Neuronal stem cell (in vitro differentiated cells): ENCODE data around the gene HDAC4.
A peak's percentile ranks its signal among the peaks of the same experiment; 100 is the strongest.

Experiments
- DNase-seq: peaks from one replicate; pipeline ENCODE4 v3.0.0-alpha.2; 2013; ENCODE audit warnings: low spot score
- H2AFZ ChIP-seq: one replicate; pipeline ENCODE4 v1.6.1; 2013; ENCODE audit warnings: mild to moderate bottlenecking, low read length, inconsistent platforms
- H2AK5ac ChIP-seq: 2 replicates; pipeline ENCODE4 v1.6.1; 2013; ENCODE audit warnings: low read depth, mild to moderate bottlenecking, inconsistent platforms, low read length, moderate library complexity, mixed read lengths
- H2BK120ac ChIP-seq: 2 replicates; pipeline ENCODE4 v1.6.1; 2013; ENCODE audit warnings: low read depth, mild to moderate bottlenecking, inconsistent platforms, low read length, moderate library complexity, mixed read lengths
- H2BK12ac ChIP-seq: one replicate; pipeline ENCODE4 v1.6.1; 2013; ENCODE audit warnings: low read length, inconsistent platforms
- H2BK15ac ChIP-seq: 2 replicates; pipeline ENCODE4 v1.6.1; 2013; ENCODE audit warnings: mild to moderate bottlenecking, low read length, inconsistent platforms, mixed read lengths
- H2BK5ac ChIP-seq: one replicate; pipeline ENCODE4 v1.6.1; 2013; ENCODE audit warnings: inconsistent platforms, mild to moderate bottlenecking, low read length, moderate library complexity
- H3K14ac ChIP-seq: one replicate; pipeline ENCODE4 v1.6.1; 2013; ENCODE audit warnings: low read length, inconsistent platforms
- H3K18ac ChIP-seq: 2 replicates; pipeline ENCODE4 v1.6.1; 2013; ENCODE audit warnings: low read length, inconsistent platforms
- H3K23ac ChIP-seq: 2 replicates; pipeline ENCODE4 v1.6.1; 2013; ENCODE audit warnings: low read depth, mild to moderate bottlenecking, mixed read lengths, low read length, inconsistent platforms; ENCODE audit not compliant: poor library complexity
- H3K27ac ChIP-seq: replicated peaks from 3 replicates; pipeline ENCODE4 v1.5.1; 2013; ENCODE audit warnings: low read length, inconsistent platforms
- H3K27me3 ChIP-seq, 3 experiments: 2 replicates each; pipeline ENCODE4 v1.6.1; 2013; ENCODE audit warnings: low read length in 3 of 3, mild to moderate bottlenecking in 2 of 3, inconsistent platforms in 1 of 3, low read depth in 1 of 3, mixed read lengths in 1 of 3, moderate library complexity in 1 of 3; ENCODE audit not compliant: control insufficient read depth in 3 of 3, insufficient read depth in 3 of 3
- H3K36me3 ChIP-seq, 2 donors: replicated peaks in 1 of 2; 2 replicates each; pipeline ENCODE4 v1.6.1; 2013; ENCODE audit warnings: low read length in 2 of 2; ENCODE audit not compliant: control insufficient read depth in 2 of 2, insufficient read depth in 2 of 2
- H3K4ac ChIP-seq: 2 replicates; pipeline ENCODE4 v1.6.1; 2013; ENCODE audit warnings: inconsistent platforms, mild to moderate bottlenecking, low read length, moderate library complexity
- H3K4me1 ChIP-seq, 2 donors: 1 replicate in 1 of 2; 2 replicates in 1 of 2; pipeline ENCODE4 v1.6.1; 2013; ENCODE audit warnings: low read length in 2 of 2, low read depth in 1 of 2; ENCODE audit not compliant: control insufficient read depth in 2 of 2, insufficient read depth in 1 of 2
- H3K4me2 ChIP-seq: one replicate; pipeline ENCODE4 v1.6.1; 2013; ENCODE audit warnings: mild to moderate bottlenecking, low read length, inconsistent platforms; ENCODE audit not compliant: insufficient read depth, poor library complexity, severe bottlenecking
- H3K4me3 ChIP-seq, 2 donors: 2 replicates each; pipeline ENCODE4 v1.5.1; 2013; ENCODE audit warnings: low read length in 2 of 2, mild to moderate bottlenecking in 2 of 2, inconsistent platforms in 1 of 2, moderate library complexity in 1 of 2
- H3K79me1 ChIP-seq: one replicate; pipeline ENCODE4 v1.6.1; 2013; ENCODE audit warnings: low read depth, mild to moderate bottlenecking, inconsistent platforms, low read length, moderate library complexity
- H3K9ac ChIP-seq: one replicate; pipeline ENCODE4 v1.6.1; 2013; ENCODE audit warnings: mild to moderate bottlenecking, low read depth, low read length, inconsistent platforms; ENCODE audit not compliant: poor library complexity
- H3K9me3 ChIP-seq, 2 donors: replicated peaks in 1 of 2; 2 replicates each; pipeline versions ENCODE3 to v1.6.1; 2013; ENCODE audit warnings: low read length in 2 of 2, mild to moderate bottlenecking in 2 of 2, inconsistent platforms in 1 of 2, low read depth in 1 of 2, mixed read lengths in 1 of 2, moderate library complexity in 1 of 2; ENCODE audit not compliant: control insufficient read depth in 2 of 2, insufficient read depth in 1 of 2
- H4K8ac ChIP-seq: one replicate; pipeline ENCODE4 v1.6.1; 2013; ENCODE audit warnings: low read depth, mild to moderate bottlenecking, inconsistent platforms, low read length, moderate library complexity
- H4K91ac ChIP-seq: one replicate; pipeline ENCODE4 v1.6.1; 2013; ENCODE audit warnings: low read length, low read depth, mild to moderate bottlenecking, inconsistent platforms; ENCODE audit not compliant: poor library complexity
- WGBS, 2 donors: extraction: QIAGEN DNeasy Blood & Tissue Kit; methylation state at CpG; one replicate each; pipeline ENCODE4 v1.1.7; 2013; ENCODE audit warnings: missing lambda C conversion rate in 2 of 2, mixed read lengths in 1 of 2; ENCODE audit not compliant: insufficient read length in 2 of 2, insufficient replicate concordance in 1 of 2; ENCODE audit errors: extremely low coverage in 2 of 2; 5-methylcytosine and 5-hydroxymethylcytosine counted together

Gene HDAC4

DNA sequence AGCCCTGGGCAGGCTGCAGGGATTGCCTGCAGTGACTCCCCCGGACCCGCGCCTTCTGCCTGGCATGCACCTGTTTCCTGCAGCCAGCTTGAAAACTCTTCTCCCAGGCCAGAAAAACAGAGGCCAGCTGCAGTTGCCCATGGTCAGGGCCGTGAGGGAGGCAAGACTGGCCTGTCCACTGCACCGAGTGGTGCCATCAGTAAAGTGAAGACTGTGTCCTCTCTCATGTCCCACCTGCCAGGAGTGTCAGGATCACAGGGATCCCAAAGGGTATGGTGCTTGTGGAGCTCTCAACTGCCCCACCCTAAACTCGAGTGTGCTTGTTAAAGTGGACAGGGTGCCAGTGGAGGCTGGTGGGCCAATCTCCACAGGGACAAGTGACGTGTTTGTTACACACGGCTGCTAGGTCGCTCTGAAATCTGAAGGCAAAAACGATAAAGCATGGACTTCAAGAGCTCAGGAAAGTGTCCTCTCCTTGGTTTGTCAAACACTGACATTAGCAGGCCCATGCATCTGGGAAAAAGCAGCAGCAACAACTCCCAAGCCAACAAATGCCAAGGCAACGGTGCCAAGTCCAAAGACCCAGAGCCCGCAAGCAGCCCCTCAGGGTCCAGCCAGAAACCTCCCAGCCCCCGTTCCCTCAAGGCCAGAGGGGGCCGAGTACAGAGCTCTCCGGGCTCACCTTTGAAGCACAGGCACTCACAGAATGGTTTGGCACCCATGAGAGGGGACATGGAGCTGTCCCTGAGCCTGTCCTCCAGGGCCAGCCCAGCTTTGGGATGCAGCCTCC lies 213.2 kb downstream of the HDAC4 start:
- H3K23ac ChIP-seq: peak overlapping the region; percentile 82

DNA sequence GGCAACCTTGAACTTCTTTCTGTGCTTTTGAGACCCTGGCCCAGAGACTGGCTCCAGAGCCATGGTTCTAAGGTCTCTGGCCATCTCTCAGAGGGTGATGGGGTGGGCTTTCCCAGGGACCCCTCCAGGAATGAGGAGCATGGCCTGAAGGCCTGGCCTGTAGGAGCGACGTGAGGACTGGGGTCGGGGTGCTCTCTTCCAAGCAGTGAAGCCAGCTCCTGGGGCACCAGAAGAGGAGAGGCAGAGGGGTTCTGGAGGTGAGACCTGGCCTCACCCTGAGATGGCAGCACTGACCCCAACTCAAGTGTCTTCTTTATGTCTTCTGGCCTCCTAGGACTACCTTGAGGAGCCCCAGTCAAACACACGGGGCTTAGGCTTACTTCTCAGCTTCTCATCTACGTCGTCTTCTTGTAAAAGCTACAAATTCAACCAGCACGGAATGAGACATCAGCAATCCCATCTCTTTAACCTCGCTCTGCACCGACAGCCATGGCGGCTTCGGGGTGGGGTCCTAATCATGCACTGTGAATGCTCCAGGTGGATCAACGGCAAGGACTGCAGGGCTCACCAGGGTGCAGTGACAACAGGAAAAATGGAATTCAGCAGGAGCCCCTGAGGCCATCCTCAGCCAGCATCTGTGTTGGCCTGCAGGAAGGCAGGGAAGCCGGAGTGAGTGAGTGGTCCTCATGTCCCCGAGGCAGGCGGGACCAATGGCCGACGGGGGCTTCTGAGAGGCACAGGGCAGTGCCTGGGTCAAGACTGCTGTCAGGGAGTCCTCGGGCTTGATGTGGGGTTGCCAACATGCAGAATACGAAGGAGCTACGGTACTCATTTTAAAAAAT lies 214.1 kb downstream of the HDAC4 start:
- no CpG with 5 or more reads among the region's 20 CpGs for WGBS, 2 donors
- Histone ChIP-seq H3K18ac (no peak overlapping the region), H3K4me3 (no peak overlapping the region), H3K4ac (no peak overlapping the region), H2BK15ac (no peak overlapping the region), H3K14ac (no peak overlapping the region), H3K79me1 (peaks cover 13% of the 10 kb centered on the region), H2BK120ac (no peak overlapping the region), H3K36me3 (peaks cover 9 to 46% of the 10 kb centered on the region in 2 donors), H2BK5ac (no peak overlapping the region), H3K23ac (no peak overlapping the region), H3K4me1 (peaks cover 0 to 14% of the 10 kb centered on the region in 2 donors), H3K9me3 (peaks cover 9 to 18% of the 10 kb centered on the region in 2 donors), H2BK12ac (no peak overlapping the region), H3K27ac (no peak overlapping the region), H4K8ac (no peak overlapping the region), H3K4me2 (no peak overlapping the region), H2AFZ (no peak overlapping the region), H3K9ac (no peak overlapping the region), H2AK5ac (no peak overlapping the region), H4K91ac (no peak overlapping the region), H3K27me3 (no peaks in the 10 kb centered on the region)
- DNase-seq: no peak

More for the DNA sequence above, 213.2 kb downstream of the HDAC4 start:
- Histone ChIP-seq H3K14ac (peak overlapping the region; percentile 91), H3K9me3 (peaks cover 9 to 18% of the 10 kb centered on the region in 2 donors), H2BK15ac (no peak overlapping the region), H4K8ac (no peak overlapping the region), H3K18ac (no peak overlapping the region), H3K4me2 (no peak overlapping the region), H3K79me1 (peaks cover 13% of the 10 kb centered on the region), H2BK5ac (no peak overlapping the region), H3K4ac (no peak overlapping the region), H3K27me3 (no peaks in the 10 kb centered on the region), H2BK120ac (no peak overlapping the region), H3K36me3 (peaks cover 9 to 46% of the 10 kb centered on the region in 2 donors), H3K4me1 (peaks cover 0 to 7% of the 10 kb centered on the region in 2 donors), H2AFZ (no peak overlapping the region), H3K4me3 (no peak overlapping the region), H3K9ac (peak overlapping the region; percentile 37), H2AK5ac (no peak overlapping the region), H2BK12ac (no peak overlapping the region), H4K91ac (no peak overlapping the region), H3K27ac (no peak overlapping the region)
- no peak for DNase-seq
- WGBS, 2 donors: no CpG with 5 or more reads among the region's 15 CpGs

DNA sequence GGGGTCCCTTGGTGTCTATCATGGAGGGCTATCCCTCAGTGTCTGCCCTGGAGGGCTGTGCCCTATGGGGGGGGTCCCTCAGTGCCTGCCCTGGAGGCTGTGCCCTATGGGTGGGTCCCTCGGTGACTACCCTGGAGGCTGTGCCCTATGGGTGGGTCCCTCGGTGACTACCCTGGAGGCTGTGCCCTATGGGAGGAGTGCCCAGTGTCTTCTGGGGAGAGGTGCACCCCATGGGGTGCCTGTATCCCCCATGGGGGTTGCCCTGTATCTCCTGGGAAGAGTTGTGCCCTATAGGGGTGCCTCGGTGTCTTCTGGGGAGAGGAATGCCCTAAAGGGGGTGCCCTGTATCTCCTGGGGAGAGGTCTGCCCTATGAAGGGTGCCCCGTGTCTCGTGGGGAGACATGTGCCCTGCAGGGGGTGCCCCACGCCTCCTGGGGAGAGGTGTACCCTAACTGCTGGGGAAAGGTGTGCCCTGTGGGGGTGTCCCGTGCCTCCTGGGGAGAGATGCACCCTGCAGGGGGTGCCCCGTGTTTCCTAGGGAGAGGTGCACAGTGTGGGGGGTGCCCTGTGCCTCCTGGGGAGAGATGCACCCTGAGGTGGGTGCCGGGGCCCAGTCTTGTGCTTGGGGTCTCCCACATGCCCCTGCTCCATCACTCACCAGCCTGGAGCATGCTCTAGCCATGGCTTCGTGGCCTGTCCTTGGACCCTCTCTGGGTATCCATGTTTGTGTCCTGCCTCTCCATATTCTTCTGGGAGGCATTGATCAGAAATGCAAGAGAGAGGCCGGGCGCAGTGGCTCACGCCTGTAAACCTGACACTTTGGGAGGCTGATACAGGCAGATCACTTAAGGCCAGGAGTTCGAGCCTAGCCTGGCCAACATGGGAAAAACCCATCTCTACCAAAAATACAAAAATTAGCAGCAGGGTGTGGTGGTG lies 215.6 kb downstream of the HDAC4 start:
- H3K23ac ChIP-seq: no peak overlapping the region
- H3K36me3 ChIP-seq: peaks cover 9 to 47% of the 10 kb centered on the region in 2 donors
- no peak overlapping the region for H2BK15ac ChIP-seq
- H2BK5ac ChIP-seq: no peak overlapping the region
- H3K79me1 ChIP-seq: peaks cover 13% of the 10 kb centered on the region
- no peak overlapping the region for H3K4ac ChIP-seq
- H3K18ac ChIP-seq: no peak overlapping the region
- no peak overlapping the region for H3K14ac ChIP-seq
- H4K8ac ChIP-seq: no peak overlapping the region
- H3K9me3 ChIP-seq: peaks cover 9 to 18% of the 10 kb centered on the region in 2 donors
- no peak overlapping the region for H2AK5ac ChIP-seq
- H2BK12ac ChIP-seq: no peak overlapping the region
- no peak overlapping the region for H2AFZ ChIP-seq
- H3K27ac ChIP-seq: no peak overlapping the region
- H3K4me1 ChIP-seq: peaks cover 0 to 9% of the 10 kb centered on the region in 2 donors
- no peak overlapping the region for H3K9ac ChIP-seq
- WGBS, 2 donors: no CpG with 5 or more reads among the region's 14 CpGs
- H3K4me2 ChIP-seq: no peak overlapping the region
- H2BK120ac ChIP-seq: no peak overlapping the region
- no peak overlapping the region for H4K91ac ChIP-seq
- no peak for DNase-seq
- no peaks in the 10 kb centered on the region for H3K27me3 ChIP-seq
- no peak overlapping the region for H3K4me3 ChIP-seq
